Activated T-cell treated with anti-CD3 and anti-CD28 coated beads, Interleukin-2, amount 50 U/mL, for 24 hours (primary cell): Measurements from ENCODE around the gene HSD17B11.
"Not testable (repeated sequence)": the region's sequence is repeated elsewhere in the genome, so short reads cannot be mapped to it uniquely, and the experiment has no call there.

Experiments used
- DNase-seq: peaks from one replicate; pipeline ENCODE4 v3.0.0-alpha.2; 2020
- H3K27ac Mint-ChIP-seq: 2 replicates; pipeline ENCODE4 v1.8.0; 2020; ENCODE audit warnings: mild to moderate bottlenecking, mixed read lengths
- H3K27me3 Mint-ChIP-seq: 2 replicates; pipeline ENCODE4 v1.8.0; 2020; ENCODE audit warnings: mixed read lengths
- H3K36me3 Mint-ChIP-seq: 2 replicates; pipeline ENCODE4 v1.8.0; 2020; ENCODE audit warnings: low read depth, mixed read lengths
- H3K4me1 Mint-ChIP-seq: 2 replicates; pipeline ENCODE4 v1.8.0; 2020; ENCODE audit warnings: low read depth, mixed read lengths
- H3K4me3 Mint-ChIP-seq: 2 replicates; pipeline ENCODE4 v1.8.0; 2020; ENCODE audit warnings: mild to moderate bottlenecking, moderate library complexity, mixed read lengths
- H3K9me3 Mint-ChIP-seq: 2 replicates; pipeline ENCODE4 v1.8.0; 2020; ENCODE audit warnings: mixed read lengths

HSD17B11 gene

DNA sequence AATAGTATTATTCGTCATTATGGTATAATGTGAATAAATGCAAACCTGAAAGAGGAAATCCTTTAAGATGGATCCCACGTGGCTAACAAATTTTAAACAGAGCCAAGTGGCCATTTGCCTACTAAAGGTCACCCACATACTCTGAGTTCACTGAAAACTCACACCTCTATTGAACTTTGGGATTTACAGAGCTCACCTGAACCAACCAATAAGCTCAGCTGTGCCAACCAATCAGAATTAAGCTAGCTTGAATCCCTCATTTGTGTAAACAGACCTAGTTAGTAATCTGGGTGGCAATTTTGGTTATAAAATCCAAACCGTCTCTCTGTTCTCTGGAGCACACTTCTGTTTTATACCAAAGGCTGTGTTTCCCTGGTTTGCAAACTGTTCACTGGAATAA lies 26.0 kb upstream of the HSD17B11 start:
- Mint-ChIP-seq H3K27me3 (peaks cover 4% of the 10 kb centered on the region), H3K4me1 (peaks cover 9% of the 10 kb centered on the region), H3K9me3 (no peaks in the 10 kb centered on the region), H3K27ac (no peak overlapping the region), H3K36me3 (peaks cover under 1% of the 10 kb centered on the region), H3K4me3 (no peak overlapping the region)
- no peak for DNase-seq

DNA sequence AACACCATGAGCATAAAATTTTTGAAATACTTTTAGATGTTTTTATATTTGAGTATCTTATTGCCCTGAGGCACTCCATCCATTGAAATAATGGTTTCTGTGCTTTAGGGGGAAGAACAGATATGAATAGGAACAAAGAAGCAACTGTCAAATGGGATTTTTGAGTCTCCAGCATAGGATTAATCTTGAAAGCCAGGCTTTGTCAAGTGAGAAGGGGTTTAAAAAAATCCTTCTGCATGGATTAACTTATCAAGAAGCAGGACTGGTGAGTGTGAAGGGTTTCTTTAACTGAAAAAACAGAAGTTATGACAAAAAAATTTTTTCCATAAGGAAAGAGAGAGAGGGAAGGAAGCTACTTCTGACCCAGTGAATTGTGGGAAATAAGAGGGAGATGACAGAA lies 23.8 kb upstream of the HSD17B11 start:
- no peak for DNase-seq
- Mint-ChIP-seq H3K4me1 (no peaks in the 10 kb centered on the region), H3K4me3 (no peak overlapping the region), H3K27ac (no peak overlapping the region), H3K27me3 (peaks cover 12% of the 10 kb centered on the region), H3K36me3 (no peaks in the 10 kb centered on the region), H3K9me3 (no peaks in the 10 kb centered on the region)

DNA sequence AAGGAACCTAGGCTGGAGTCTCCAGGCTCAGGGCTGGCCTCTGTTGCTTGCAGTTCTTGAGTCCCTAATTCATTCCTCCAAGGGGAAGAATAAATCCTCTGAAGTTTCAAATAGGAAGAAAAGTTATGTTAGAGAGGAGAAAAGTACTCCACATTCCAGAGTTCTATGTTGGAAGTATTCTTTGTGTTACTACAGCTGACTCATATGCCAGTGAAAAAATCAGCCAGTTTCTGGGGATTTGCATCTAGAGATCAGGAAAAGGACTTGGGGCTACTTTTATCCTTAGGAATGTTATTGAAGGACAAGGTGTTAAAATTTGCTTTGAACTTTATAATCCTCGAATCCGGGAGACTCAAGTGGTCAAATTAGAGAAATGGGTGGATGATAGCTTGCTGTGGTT lies 19.7 kb upstream of the HSD17B11 start:
- Mint-ChIP-seq H3K27ac (no peak overlapping the region), H3K36me3 (no peaks in the 10 kb centered on the region), H3K4me3 (no peak overlapping the region), H3K27me3 (peaks cover 20% of the 10 kb centered on the region), H3K4me1 (peaks cover 17% of the 10 kb centered on the region), H3K9me3 (no peaks in the 10 kb centered on the region)
- no peak for DNase-seq

DNA sequence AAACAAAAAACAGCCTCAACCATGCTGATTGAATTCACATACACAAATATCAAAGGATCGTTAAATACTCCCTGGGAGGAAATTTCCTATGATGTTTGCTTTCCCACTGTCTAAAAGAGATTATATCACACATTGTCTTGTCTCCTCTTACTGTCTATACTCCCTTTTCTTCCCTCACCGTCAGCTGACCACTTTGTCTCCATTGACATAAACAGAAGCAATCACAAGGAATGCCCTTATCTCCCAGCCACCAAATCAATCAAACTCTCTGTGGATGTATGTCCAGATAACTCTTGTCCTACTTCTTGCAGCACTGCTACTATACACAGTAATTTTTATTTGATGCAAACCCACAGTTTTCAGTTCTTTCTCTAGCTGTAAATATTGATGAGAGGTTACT lies 19.2 kb upstream of the HSD17B11 start:
- Mint-ChIP-seq H3K27ac (no peak overlapping the region), H3K4me3 (no peak overlapping the region)

DNA sequence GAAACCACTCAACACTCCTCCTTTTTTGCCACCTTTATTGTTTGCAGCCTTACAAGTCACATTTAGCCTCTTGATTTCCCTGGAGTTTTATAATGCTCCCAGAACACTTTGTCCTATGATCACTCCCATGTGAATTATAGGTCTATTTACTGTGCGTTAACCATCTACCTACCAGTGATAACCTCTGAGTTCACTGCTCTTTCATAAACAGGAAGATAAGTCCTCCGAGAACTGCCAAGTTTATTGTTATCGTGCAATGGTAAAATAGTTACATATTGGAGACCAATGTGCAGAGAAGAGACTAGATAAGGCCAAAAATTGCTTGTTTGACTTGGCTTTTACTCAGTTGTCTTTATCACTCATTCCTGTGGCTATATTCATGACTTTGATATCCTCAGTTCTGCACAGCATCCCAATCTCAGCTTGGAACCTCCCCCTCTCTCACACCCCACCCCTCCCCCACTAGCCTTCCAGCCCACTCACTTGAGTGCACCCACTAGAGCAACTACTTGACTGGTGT lies 18.5 kb upstream of the HSD17B11 start:
- peaks cover 17% of the 10 kb centered on the region for H3K4me1 Mint-ChIP-seq
- H3K27ac Mint-ChIP-seq, result no peak overlapping the region

More for the DNA sequence above, 19.2 kb upstream of the HSD17B11 start:
- no peaks in the 10 kb centered on the region for H3K9me3 Mint-ChIP-seq
- peaks cover 17% of the 10 kb centered on the region for H3K4me1 Mint-ChIP-seq
- peaks cover 20% of the 10 kb centered on the region for H3K27me3 Mint-ChIP-seq
- no peaks in the 10 kb centered on the region for H3K36me3 Mint-ChIP-seq
- DNase-seq, result no peak

DNA sequence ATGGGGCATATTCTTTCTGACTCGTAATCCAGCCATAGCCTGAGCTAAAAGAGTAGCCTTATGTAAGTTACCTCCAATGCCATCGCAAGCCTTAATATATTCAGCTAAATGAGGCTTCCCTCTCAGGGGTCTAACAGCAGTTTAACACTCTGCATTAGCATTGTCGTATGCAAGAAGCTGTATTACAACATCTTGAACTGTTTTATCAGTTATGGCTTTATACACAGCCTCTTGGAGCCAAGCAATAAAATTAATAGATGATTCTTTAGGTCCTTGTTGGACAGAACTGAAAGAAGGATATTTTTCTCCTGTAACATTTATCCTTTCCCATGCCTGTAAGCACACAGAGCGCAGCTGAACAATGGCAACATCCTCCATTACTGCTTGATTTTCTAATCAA lies 15.9 kb upstream of the HSD17B11 start:
- not testable (repeated sequence) for H3K9me3 Mint-ChIP-seq, H3K36me3 Mint-ChIP-seq, H3K4me3 Mint-ChIP-seq, H3K27ac Mint-ChIP-seq, DNase-seq
- Mint-ChIP-seq H3K27me3 (peaks cover 16% of the 10 kb centered on the region), H3K4me1 (peaks cover 17% of the 10 kb centered on the region)

More for the DNA sequence above, 18.5 kb upstream of the HSD17B11 start:
- H3K9me3 Mint-ChIP-seq, result no peaks in the 10 kb centered on the region
- no peak for DNase-seq
- H3K4me3 Mint-ChIP-seq, result no peak overlapping the region
- H3K36me3 Mint-ChIP-seq, result no peaks in the 10 kb centered on the region
- peaks cover 20% of the 10 kb centered on the region for H3K27me3 Mint-ChIP-seq

DNA sequence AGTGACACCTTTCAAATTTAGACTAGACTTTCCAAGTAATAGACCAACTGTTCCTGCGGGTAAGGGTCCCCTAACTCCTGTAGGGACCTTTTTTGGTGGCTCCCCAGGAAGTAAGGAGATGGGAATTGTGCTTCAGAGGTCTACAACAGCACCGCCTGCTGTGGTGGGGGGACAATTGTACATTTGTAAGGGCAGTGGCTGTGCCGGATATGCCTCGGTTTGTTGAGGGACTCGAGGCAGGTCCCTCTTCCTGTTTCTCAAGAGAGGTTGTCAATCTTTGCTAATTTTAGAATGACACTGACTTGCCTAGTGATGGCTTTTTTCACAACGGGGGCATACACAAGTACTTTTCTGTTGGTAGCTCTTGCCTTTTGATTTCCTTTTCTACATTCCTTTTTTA lies 15.5 kb upstream of the HSD17B11 start:
- H3K4me3 Mint-ChIP-seq, result no peak overlapping the region
- H3K9me3 Mint-ChIP-seq, result no peaks in the 10 kb centered on the region
- peaks cover 16% of the 10 kb centered on the region for H3K27me3 Mint-ChIP-seq
- H3K36me3 Mint-ChIP-seq, result no peaks in the 10 kb centered on the region
- H3K27ac Mint-ChIP-seq, result peak overlapping the region; percentile 31
- peak; percentile 37 for DNase-seq
- peaks cover 17% of the 10 kb centered on the region for H3K4me1 Mint-ChIP-seq

DNA sequence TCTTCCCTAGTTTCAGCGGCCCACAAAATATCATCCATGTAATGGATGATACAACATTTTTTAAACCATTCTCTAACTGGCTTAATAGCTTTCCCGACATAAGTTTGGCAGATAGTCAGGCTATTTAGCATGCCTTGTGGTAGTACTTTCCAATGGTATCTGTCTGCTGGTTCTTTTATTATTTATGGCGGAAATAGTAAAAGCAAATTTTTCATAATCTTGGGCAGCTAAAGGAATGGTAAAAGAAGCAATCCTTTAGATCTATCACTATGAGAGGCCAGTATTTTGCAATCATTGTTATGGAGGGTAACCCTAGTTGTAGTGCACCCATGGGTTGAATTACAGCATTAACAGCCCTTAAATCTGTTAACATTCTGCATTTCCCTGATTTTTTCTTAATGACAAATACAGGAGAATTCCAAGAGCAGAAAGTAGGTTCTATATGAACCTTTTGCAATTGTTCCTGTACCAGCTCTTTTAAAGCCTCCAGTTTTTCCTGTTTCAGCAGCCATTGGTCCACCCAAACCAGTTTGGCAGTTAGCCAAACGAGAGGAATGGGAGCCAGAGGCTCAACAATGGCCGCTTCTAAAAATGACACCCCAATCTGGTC lies 14.3 kb upstream of the HSD17B11 start:
- H3K27me3 Mint-ChIP-seq, result peaks cover 13% of the 10 kb centered on the region
- no peak overlapping the region for H3K4me3 Mint-ChIP-seq
- no peak overlapping the region for H3K27ac Mint-ChIP-seq
- H3K4me1 Mint-ChIP-seq, result peaks cover 17% of the 10 kb centered on the region
- no peaks in the 10 kb centered on the region for H3K9me3 Mint-ChIP-seq
- H3K36me3 Mint-ChIP-seq, result no peaks in the 10 kb centered on the region
- no peak for DNase-seq

DNA sequence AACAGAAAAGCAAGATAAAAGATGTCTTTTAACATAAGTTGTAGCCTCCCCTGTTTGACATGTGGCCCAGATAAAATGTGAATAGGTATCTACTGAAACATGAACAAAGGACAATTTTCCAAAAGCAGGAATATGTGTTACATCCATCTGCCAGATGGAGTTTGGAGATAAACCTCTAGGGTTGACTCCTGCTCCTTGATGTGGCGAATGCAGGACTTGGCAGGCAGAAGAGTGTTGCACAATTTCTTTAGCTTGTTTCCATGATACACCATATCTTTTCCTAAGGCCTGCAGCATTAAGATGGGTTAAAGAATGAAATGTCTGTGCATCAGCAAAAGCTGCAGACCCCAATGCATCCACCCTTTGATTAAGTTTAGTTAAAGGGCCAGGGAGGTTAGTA lies 12.7 kb upstream of the HSD17B11 start:
- H3K27me3 Mint-ChIP-seq, H3K36me3 Mint-ChIP-seq, H3K27ac Mint-ChIP-seq, DNase-seq, H3K4me3 Mint-ChIP-seq, H3K9me3 Mint-ChIP-seq: not testable (repeated sequence)
- peaks cover 17% of the 10 kb centered on the region for H3K4me1 Mint-ChIP-seq

DNA sequence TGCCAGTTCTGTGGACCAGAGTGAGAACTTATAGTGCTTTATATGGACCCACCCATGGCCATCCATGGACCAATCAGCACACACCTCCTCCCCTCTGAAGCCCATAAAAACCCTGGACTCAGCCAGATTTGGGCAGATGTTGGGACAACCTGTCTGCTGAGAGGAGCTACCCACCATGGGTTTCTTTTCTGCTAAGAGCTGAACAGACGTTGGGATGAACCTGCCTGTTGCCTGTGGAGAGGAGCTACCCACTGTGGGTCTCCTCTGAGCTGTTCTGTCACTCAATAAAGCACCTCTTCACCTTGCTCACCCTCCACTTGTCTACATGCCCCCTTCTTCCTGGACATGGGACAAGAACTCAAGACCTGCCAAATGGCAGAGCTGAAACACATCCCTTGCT lies 9.0 kb upstream of the HSD17B11 start:
- DNase-seq, result no peak
- Mint-ChIP-seq H3K27ac (no peak overlapping the region), H3K36me3 (no peaks in the 10 kb centered on the region), H3K4me1 (peaks cover 5% of the 10 kb centered on the region), H3K27me3 (no peaks in the 10 kb centered on the region), H3K9me3 (no peaks in the 10 kb centered on the region), H3K4me3 (no peak overlapping the region)

DNA sequence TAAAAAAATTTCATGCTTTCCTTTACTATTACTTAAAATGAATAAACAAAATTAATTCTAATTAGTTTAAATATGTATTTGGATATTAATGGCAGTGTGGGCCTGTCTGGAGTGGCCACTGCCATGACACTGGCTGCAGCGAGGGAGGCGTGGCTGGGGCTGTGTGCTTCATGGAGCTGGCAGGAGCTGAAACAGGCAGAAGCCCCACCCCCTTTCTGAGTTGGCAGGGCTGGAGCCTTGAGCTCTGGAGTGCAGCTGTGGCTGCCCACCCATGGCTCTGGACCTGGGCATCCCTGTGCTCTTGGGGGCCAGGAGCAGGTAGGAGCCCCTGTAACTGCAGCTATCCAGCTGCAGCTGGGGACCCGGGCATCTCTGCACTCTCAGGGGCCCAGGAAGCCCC lies 8.2 kb upstream of the HSD17B11 start:
- no peak for DNase-seq
- Mint-ChIP-seq H3K4me3 (no peak overlapping the region), H3K27me3 (no peaks in the 10 kb centered on the region), H3K27ac (no peak overlapping the region), H3K9me3 (no peaks in the 10 kb centered on the region), H3K4me1 (peaks cover 11% of the 10 kb centered on the region), H3K36me3 (no peaks in the 10 kb centered on the region)

DNA sequence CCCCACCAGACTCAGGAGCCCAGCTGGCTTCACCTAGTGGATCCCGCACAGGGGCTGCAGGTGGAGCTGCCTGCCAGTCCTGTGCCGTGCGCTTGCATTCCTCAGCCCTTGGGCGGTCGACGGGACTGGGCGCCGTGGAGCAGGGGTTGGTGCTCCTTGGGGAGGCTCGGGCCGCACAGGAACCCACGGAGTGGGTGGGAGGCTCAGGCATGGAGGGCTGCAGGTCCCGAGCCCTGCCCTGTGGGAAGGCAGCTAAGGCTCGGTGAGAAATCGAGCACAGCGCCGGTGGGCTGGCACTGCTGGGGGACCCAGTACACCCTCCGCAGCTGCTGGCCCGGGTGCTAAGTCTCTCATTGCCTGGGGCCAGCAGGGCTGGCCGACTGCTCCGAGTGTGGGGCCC lies 4.9 kb upstream of the HSD17B11 start:
- DNase-seq, H3K27me3 Mint-ChIP-seq, H3K36me3 Mint-ChIP-seq, H3K9me3 Mint-ChIP-seq, H3K4me3 Mint-ChIP-seq, H3K27ac Mint-ChIP-seq: not testable (repeated sequence)
- peaks cover 17% of the 10 kb centered on the region for H3K4me1 Mint-ChIP-seq

DNA sequence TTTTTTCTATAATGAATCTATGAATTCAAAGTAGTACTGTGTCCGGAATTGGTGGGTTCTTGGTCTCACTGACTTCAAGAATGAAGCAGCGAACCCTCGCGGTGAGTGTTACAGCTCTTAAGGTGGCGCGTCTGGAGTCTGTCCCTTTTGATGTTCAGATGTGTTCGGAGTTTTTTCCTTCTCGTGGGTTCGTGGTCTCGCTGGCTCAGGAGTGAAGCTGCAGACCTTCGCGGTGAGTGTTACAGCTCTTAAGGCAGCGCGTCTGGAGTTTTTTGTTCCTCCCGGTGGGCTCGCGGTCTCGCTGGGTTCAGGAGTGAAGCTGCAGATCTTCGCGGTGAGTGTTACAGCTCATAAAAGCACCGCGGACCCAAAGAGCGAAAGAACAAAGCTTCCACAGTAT lies 4.1 kb upstream of the HSD17B11 start:
- Mint-ChIP-seq H3K27ac (peak overlapping the region; percentile 45), H3K4me3 (peak overlapping the region; percentile 70), H3K4me1 (peaks cover 19% of the 10 kb centered on the region)
- H3K36me3 Mint-ChIP-seq, H3K9me3 Mint-ChIP-seq, H3K27me3 Mint-ChIP-seq: not testable (repeated sequence)
- peak; percentile 40 for DNase-seq

DNA sequence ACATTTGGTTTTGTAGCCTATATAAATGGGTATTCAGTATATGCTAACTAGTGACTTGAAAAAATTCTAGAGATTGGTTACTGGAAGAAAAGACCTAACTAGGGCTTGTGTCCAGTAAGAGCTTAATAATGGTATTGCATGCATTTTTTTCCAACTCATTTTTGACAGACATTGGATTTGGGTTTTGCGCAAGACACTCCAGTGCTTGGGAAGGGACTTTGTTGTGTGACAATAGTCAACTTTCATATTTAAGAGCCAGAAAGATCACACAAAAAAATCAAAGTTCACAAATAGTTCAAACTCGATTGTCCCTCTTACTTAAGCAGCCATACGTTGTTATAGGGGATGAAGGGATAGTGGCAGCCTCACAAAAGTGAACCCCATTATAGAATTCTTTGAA lies 1.2 kb upstream of the HSD17B11 start:
- H3K4me1 Mint-ChIP-seq, result peaks cover 44% of the 10 kb centered on the region
- H3K27ac Mint-ChIP-seq, result no peak overlapping the region
- H3K36me3 Mint-ChIP-seq, result peaks cover 15% of the 10 kb centered on the region
- DNase-seq, result no peak
- H3K9me3 Mint-ChIP-seq, result no peaks in the 10 kb centered on the region
- no peaks in the 10 kb centered on the region for H3K27me3 Mint-ChIP-seq
- peak overlapping the region; percentile 89 for H3K4me3 Mint-ChIP-seq

DNA sequence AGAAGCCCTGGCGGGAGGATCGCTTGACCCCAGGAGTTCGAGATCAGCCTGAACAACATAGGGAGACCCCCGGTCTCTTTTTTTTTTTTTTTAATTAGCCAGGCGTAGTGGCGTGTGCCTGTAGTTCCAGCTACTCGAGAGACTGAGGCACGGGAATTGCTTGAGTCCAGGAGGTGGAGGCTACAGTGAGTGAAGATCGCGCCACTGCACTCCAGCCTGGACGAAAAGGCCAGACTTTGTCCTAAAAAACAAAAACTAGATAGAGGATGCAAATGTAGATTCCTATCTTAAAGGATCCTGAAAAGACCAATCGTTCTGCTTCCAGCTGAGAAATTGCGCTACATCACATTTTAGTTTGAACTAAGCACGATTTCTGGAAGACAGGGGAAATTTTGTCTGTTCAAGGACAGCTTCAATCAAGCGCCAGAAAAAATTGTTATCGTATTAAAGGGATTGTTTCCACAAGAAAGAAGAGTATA lies 627 bp upstream of the HSD17B11 start:
- Mint-ChIP-seq H3K4me3 (peak overlapping the region; percentile 89), H3K36me3 (peaks cover 15% of the 10 kb centered on the region), H3K27ac (peak overlapping the region; percentile 92), H3K4me1 (peaks cover 49% of the 10 kb centered on the region), H3K27me3 (no peaks in the 10 kb centered on the region), H3K9me3 (no peaks in the 10 kb centered on the region)
- no peak for DNase-seq

DNA sequence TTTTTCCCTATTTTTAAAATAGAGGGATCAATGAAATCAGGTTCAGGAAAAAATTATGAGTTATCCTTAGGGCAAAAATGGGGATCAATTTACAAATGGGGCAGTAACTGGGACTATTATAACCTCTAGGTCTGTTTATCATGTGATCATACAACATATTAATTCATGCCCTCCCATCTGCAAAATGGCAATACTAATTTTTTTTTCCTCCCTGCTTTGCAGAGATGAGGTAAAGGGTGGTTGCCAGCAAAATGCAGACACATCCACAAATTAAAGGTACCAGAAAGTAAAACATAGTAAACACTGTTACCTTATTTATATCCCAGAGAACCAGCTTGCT lies 467 bp downstream of the HSD17B11 start:
- H3K36me3 Mint-ChIP-seq, result peaks cover 15% of the 10 kb centered on the region
- H3K4me3 Mint-ChIP-seq, result peak overlapping the region; percentile 89
- peaks cover 49% of the 10 kb centered on the region for H3K4me1 Mint-ChIP-seq
- H3K27ac Mint-ChIP-seq, result peak overlapping the region; percentile 92
- no peaks in the 10 kb centered on the region for H3K9me3 Mint-ChIP-seq
- DNase-seq, result no peak
- no peaks in the 10 kb centered on the region for H3K27me3 Mint-ChIP-seq
